Placental pericyte (primary cell): ENCODE results near the gene CARMIL1. TPM values are rescaled to one million over a fixed set of nuclear protein-coding genes. Genes with fewer than 3 reads are reported as not detected.

Experiments
- small RNA-seq: library from RNA; depleted of rRNA; stranded (forward); fragments of <200 nt; gene quantifications from one replicate; pipeline ENCODE3, GENCODE V24; 2012; ENCODE audit warnings: low replicate concordance
- total RNA-seq: library from RNA; depleted of rRNA; stranded (reverse); fragments of >200 nt; gene quantifications from 2 replicates; pipeline ENCODE4 v1.2.3, GENCODE V29; 2012

The CARMIL1 gene
- total RNA-seq: 15.3 and 23.9 TPM in 2 replicates

DNA sequence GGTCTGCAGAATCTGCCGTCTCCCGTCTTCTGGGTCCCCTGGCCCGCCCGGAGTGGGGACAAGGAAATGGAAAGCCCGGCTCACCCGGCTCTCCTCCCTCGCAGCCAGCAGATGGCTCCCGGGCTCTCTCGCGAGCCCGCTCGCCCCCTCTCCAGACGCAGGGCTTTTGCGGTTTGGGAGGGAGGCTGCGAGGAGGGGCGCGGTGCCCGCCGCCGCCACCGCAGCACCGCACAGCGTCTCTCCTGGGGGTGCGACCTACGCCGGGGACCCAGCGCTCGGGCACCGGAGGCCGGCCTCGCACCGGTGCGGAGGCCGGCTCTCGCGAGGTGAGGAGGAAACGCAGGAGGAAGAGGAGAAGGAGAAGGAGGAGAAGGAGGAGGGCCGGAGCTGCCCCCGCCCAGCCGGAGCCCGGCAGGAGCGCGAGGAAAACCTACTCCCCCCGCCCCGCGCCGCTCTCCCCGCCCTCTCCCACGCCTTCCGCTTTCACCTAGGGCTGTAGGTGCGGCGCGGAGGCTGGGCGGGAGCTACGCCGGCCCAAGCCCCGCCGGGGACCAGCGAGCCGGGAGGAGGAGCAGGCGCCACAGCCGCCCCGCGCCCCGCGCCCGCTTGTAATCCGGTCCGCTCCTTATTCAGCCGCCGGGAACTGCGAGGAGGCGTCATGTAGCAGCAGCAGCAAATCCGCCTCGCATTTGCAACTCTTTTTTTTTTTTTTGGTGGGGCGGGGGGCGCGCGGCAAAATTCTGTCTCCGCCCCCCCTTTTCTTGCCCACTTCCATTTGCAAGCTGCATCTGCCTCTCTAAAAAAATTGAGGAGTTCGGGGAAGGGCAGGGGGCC is at the start of gene CARMIL1:
Gene CARMIL1 (plus strand): TSS at position 461 of the 834 bp plus-strand sequence. CDS start 422 bp downstream, outside the sequence.

GRCh38 chr6:25652007-25652515 is 372.9 kb downstream of the CARMIL1 start, which contains the start of gene SCGN:
SCGN (plus strand) TSS chr6:25652215; CDS start chr6:25652404, 189 bp downstream.

Small RNA genes lying within 50 kb of the gene (small RNA-seq; reads per million reads assigned to genes)
- not detected for gene RF00019
- gene RNU6-987P: not detected
